Gastroesophageal sphincter (tissue), 4 donors: ENCODE measurements around the gene ZMYND19. TPM values are rescaled to one million over a fixed set of nuclear protein-coding genes. Genes with fewer than 3 reads are reported as not detected.

ENCODE experiments used
- ATAC-seq: fragments of 150-250 bp; one replicate; pipeline ENCODE4 v1.9.1; 2016; ENCODE audit warnings: mild to moderate bottlenecking, moderate library complexity
- H3K27ac ChIP-seq, 4 donors: fragments of 200-600 bp; sonication (generic) in 3 of 4; 1 replicate in 3 of 4; 2 replicates in 1 of 4; pipeline ENCODE4 v1.5.1; 2016 to 2019
- H3K27me3 ChIP-seq: fragments of 200-600 bp; sonication (generic); one replicate; pipeline ENCODE4 v1.5.1; 2019
- H3K36me3 ChIP-seq, 2 donors: fragments of 200-600 bp; sonication (generic); one replicate each; pipeline ENCODE4 v1.5.1; 2019; ENCODE audit warnings: control low read depth in 1 of 2
- H3K4me1 ChIP-seq, 3 donors: fragments of 200-600 bp; sonication (generic); 1 replicate in 2 of 3; 2 replicates in 1 of 3; pipeline ENCODE4 v1.5.1; 2016 to 2019; ENCODE audit warnings: control low read depth in 2 of 3
- H3K4me3 ChIP-seq, 2 donors: fragments of 200-600 bp; sonication (generic); one replicate each; pipeline ENCODE4 v1.5.1; 2019; ENCODE audit warnings: mild to moderate bottlenecking in 1 of 2, moderate library complexity in 1 of 2
- H3K9me3 ChIP-seq, 3 donors: fragments of 200-600 bp; sonication (generic); one replicate each; pipeline ENCODE4 v1.5.1; 2017 to 2019; ENCODE audit warnings: control low read depth in 2 of 3
- EP300 ChIP-seq: sonication (generic); formaldehyde crosslinking; IDR thresholded peaks from one replicate; pipeline ENCODE4 v1.6.1; 2017; ENCODE audit warnings: antibody characterized with exemption, mild to moderate bottlenecking
- POLR2A ChIP-seq, 2 donors: fragments of 450-650 bp; IDR thresholded peaks; one replicate each; pipeline ENCODE4 v1.6.1; 2017; ENCODE audit warnings: antibody characterized with exemption in 2 of 2, mild to moderate bottlenecking in 2 of 2, moderate library complexity in 1 of 2
- POLR2AphosphoS5 ChIP-seq: sonication (generic); formaldehyde crosslinking; IDR thresholded peaks from one replicate; pipeline ENCODE4 v1.6.1; 2017; ENCODE audit warnings: antibody characterized with exemption
- WGBS, 2 donors: methylation state at CpG; one replicate each; pipeline ENCODE4 v1.1.5; 2018; ENCODE audit warnings: low coverage in 1 of 2; 5-methylcytosine and 5-hydroxymethylcytosine counted together
- total RNA-seq, 4 donors: library from RNA; depleted of rRNA; stranded (reverse); fragments of >200 nt; gene quantifications; one replicate each; pipeline ENCODE4 v1.1.0, GENCODE V29; 2016
- TF ChIP-seq, protein P1 (sequence below), 4 experiments: fragments of 200-600 bp in 2 of 4; fragments of 450-650 bp in 2 of 4; sonication (generic) in 1 of 4; IDR thresholded peaks; one replicate each; pipeline ENCODE4 v1.5.1; 2017 to 2019; ENCODE audit warnings: antibody characterized with exemption in 4 of 4, mild to moderate bottlenecking in 2 of 4, moderate library complexity in 2 of 4

Gene ZMYND19
- total RNA-seq, 4 donors from 2014 or later, result 9.5 to 17.1 (median 13.2) TPM

DNA sequence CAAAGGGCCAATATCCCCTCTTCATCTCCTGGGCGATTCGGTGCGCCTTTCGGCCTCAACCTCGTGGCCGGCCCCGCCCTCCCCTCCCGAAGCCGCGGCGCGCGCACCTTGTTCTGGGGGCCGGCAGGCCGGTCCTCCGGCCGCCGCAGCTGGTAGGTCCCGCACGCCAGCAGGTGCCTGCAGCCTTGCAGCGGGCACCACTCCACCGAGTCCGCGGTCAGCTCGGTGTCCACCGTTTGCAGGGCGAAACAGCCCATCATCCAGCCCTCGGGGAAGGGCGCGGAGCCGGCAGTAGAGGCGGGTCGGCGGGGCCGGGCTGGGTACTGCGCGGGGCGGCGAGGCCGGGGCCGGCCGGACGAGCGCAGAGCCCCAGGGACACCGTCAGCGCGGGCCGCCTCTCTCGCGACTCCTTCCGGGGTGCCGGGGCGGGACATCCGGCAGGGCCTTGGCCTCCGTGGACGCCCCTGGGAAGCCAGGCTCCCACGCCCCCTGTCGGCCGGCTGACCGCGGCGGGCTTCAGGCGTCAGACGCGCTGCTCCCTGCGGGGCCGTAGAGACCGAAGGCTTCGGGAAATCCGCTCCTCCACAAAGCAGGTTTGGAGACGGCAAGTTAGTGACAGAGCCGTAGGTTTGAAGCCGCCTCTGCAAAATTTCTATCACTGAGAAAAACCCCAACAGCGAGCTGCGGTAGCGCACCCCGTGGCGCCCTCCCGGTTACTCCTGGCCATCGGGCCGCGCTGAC, 11.6 kb downstream of the ZMYND19 start, which contains the start of gene DPH7:
Gene DPH7, minus strand, starts transcription at position 408 of the 741 bp plus-strand sequence. Its CDS starts 148 bp downstream, at position 260.
- Histone ChIP-seq H3K27me3 (no peaks in the 10 kb centered on the region), H3K27ac (peak within 1 kb of the TSS; percentile 58 to 91 (median 84)), H3K4me1 (peaks cover 0 to 48% (median 11%) of the 10 kb centered on the region in 3 donors), H3K9me3 (no peaks in the 10 kb centered on the region), H3K4me3 (peak within 1 kb of the TSS; percentile 63 to 91), H3K36me3 (peaks cover 0 to 62% of the 10 kb centered on the region in 2 donors)
- peak; percentile 98 for ATAC-seq
- TF ChIP-seq, protein P1, sequence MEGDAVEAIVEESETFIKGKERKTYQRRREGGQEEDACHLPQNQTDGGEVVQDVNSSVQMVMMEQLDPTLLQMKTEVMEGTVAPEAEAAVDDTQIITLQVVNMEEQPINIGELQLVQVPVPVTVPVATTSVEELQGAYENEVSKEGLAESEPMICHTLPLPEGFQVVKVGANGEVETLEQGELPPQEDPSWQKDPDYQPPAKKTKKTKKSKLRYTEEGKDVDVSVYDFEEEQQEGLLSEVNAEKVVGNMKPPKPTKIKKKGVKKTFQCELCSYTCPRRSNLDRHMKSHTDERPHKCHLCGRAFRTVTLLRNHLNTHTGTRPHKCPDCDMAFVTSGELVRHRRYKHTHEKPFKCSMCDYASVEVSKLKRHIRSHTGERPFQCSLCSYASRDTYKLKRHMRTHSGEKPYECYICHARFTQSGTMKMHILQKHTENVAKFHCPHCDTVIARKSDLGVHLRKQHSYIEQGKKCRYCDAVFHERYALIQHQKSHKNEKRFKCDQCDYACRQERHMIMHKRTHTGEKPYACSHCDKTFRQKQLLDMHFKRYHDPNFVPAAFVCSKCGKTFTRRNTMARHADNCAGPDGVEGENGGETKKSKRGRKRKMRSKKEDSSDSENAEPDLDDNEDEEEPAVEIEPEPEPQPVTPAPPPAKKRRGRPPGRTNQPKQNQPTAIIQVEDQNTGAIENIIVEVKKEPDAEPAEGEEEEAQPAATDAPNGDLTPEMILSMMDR (IDR thresholded peaks at IDR 0.05), result peak in 3 of 4 experiments; percentile 86 to 99 (median 92)
- TF ChIP-seq POLR2AphosphoS5 (peak; percentile 64), EP300 (no peak), POLR2A (IDR thresholded peaks at IDR 0.05) (peak; percentile 74 to 82)
- no CpG with 5 or more reads among the region's 82 CpGs for WGBS, 2 donors

DNA sequence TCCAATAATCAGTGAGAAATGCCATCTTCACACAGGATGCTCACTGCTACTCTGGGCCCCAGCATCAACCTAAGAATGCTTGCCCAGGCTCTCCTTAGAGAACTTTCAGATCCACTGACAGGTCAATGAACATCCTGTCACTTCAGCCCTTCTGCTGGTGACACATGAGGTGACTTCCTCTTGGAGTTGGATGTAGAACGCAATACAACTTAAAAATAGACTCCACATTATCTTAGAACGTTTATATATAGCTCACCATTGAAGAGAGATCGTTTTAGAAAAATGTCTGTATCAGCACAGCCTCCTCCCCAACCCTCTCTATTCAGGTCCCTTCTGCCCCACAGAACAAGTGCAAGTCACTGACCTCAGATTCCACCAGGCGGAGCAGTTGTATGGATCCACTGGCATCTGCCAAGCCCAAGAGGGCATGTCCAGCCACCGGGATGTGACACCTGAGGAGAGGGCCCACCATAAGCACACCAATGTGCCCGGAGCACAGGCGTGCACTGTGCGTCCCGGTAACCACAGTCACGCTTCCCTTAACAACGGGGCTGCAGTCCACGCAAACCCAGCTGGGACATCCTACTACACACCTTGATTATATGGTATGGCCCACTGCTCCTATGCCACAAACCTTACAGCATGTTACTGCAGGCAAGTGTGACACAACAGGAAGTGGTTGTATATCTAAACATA, 14.4 kb downstream of the ZMYND19 start:
- no peak for ATAC-seq
- Histone ChIP-seq H3K9me3 (no peaks in the 10 kb centered on the region), H3K4me3 (no peak overlapping the region), H3K4me1 (peaks cover 0 to 48% (median 11%) of the 10 kb centered on the region in 3 donors), H3K27ac (no peak overlapping the region), H3K27me3 (no peaks in the 10 kb centered on the region), H3K36me3 (peaks cover 0 to 61% of the 10 kb centered on the region in 2 donors)
- 58 to 68% methylated on average over 4 of the region's 12 CpGs for WGBS, 2 donors
- no peak for TF ChIP-seq EP300
- TF ChIP-seq, protein P1 (IDR thresholded peaks at IDR 0.05), result no peak
- TF ChIP-seq POLR2AphosphoS5, result no peak
- no peak for TF ChIP-seq POLR2A (IDR thresholded peaks at IDR 0.05)

DNA sequence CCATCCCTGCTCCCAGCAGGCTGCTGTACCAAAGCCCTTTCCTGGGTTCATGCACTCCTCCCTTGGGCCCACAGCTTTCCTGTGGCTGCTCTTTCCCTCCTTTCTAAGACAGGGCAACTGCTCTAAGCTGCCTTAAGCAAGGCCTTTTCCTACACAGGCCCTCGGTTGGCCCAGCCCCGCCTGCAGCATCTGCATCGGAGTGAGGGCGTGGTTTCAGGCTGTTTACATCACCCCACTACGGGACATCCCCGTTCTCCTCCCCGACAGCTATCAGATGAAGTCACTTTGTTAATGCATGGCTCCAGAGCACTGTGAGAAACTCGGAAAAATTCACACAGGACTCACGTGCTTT, 15.0 kb downstream of the ZMYND19 start:
- Histone ChIP-seq H3K9me3 (no peaks in the 10 kb centered on the region), H3K4me1 (peaks cover 0 to 43% (median 11%) of the 10 kb centered on the region in 3 donors), H3K27me3 (no peaks in the 10 kb centered on the region), H3K36me3 (peaks cover 0 to 62% of the 10 kb centered on the region in 2 donors), H3K27ac (no peak overlapping the region), H3K4me3 (no peak overlapping the region)
- ATAC-seq, result no peak
- TF ChIP-seq EP300 (no peak), POLR2A (IDR thresholded peaks at IDR 0.05) (no peak), POLR2AphosphoS5 (no peak)
- TF ChIP-seq, protein P1 (IDR thresholded peaks at IDR 0.05), result no peak
- whole genome bisulfite sequencing, 2 donors, result 72 to 80% methylated on average over 8 of the region's 9 CpGs

DNA sequence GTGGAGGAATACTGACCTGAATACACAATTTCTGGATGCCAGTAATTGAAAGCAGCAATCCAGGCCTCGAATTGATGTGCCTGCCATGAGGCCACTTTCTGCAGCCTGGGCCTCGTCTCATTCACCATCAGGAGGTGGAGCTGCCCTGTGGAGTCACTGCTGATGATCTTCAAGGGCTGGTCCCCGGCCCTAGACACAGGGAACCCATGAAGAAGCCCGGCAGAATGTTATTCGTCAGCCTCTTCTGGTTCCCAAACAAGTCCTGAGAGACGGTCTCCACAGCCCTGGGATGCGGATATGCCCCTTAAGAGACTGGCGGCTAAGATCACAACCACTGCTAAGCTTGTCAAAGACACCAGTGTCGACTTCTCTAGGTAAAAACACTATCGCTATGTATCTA, 16.1 kb downstream of the ZMYND19 start:
- no peak overlapping the region for H3K27ac ChIP-seq
- no peak overlapping the region for H3K4me3 ChIP-seq
- TF ChIP-seq, protein P1 (IDR thresholded peaks at IDR 0.05), result no peak
- TF ChIP-seq EP300 (no peak), POLR2AphosphoS5 (no peak), POLR2A (IDR thresholded peaks at IDR 0.05) (no peak)
- H3K36me3 ChIP-seq, result peaks cover 0 to 65% of the 10 kb centered on the region in 2 donors
- WGBS, 2 donors, result 88% methylated on average over 4 of the region's 10 CpGs; no CpG with 5 or more reads in 1 of the 2 donors
- H3K9me3 ChIP-seq, result no peaks in the 10 kb centered on the region
- no peak for ATAC-seq
- H3K27me3 ChIP-seq, result no peaks in the 10 kb centered on the region
- H3K4me1 ChIP-seq, result peaks cover 0 to 31% (median 11%) of the 10 kb centered on the region in 3 donors
